Memory B cell (primary cell): Measurements from ENCODE around the gene MROH2A.
"Not testable (repeated sequence)": the region's sequence is repeated elsewhere in the genome, so short reads cannot be mapped to it uniquely, and the experiment has no call there.

Experiments
- ATAC-seq: fragments of 150-1000 bp; cut with Tn5 transposase; 2 replicates; pipeline ENCODE4 v1.10.0; 2021; ENCODE audit warnings: low read depth, mild to moderate bottlenecking, moderate library complexity
- DNase-seq, 2 donors: peaks; one replicate each; pipeline ENCODE4 v3.0.0; 2022; ENCODE audit warnings: low spot score in 2 of 2
- H3K27ac Mint-ChIP-seq: one replicate; pipeline ENCODE4 v1.8.0; 2022; ENCODE audit warnings: mild to moderate bottlenecking, moderate library complexity, mixed read lengths
- H3K27me3 Mint-ChIP-seq: one replicate; pipeline ENCODE4 v1.8.0; 2022; ENCODE audit warnings: mixed read lengths
- H3K36me3 Mint-ChIP-seq: one replicate; pipeline ENCODE4 v1.8.0; 2022; ENCODE audit warnings: mild to moderate bottlenecking, mixed read lengths
- H3K4me1 Mint-ChIP-seq: one replicate; pipeline ENCODE4 v1.8.0; 2022; ENCODE audit warnings: mixed read lengths
- H3K4me3 Mint-ChIP-seq: one replicate; pipeline ENCODE4 v1.8.0; 2022; ENCODE audit warnings: mild to moderate bottlenecking, moderate library complexity, mixed read lengths
- H3K9me3 Mint-ChIP-seq: one replicate; pipeline ENCODE4 v1.8.0; 2022; ENCODE audit warnings: mixed read lengths

Gene MROH2A, protein sequence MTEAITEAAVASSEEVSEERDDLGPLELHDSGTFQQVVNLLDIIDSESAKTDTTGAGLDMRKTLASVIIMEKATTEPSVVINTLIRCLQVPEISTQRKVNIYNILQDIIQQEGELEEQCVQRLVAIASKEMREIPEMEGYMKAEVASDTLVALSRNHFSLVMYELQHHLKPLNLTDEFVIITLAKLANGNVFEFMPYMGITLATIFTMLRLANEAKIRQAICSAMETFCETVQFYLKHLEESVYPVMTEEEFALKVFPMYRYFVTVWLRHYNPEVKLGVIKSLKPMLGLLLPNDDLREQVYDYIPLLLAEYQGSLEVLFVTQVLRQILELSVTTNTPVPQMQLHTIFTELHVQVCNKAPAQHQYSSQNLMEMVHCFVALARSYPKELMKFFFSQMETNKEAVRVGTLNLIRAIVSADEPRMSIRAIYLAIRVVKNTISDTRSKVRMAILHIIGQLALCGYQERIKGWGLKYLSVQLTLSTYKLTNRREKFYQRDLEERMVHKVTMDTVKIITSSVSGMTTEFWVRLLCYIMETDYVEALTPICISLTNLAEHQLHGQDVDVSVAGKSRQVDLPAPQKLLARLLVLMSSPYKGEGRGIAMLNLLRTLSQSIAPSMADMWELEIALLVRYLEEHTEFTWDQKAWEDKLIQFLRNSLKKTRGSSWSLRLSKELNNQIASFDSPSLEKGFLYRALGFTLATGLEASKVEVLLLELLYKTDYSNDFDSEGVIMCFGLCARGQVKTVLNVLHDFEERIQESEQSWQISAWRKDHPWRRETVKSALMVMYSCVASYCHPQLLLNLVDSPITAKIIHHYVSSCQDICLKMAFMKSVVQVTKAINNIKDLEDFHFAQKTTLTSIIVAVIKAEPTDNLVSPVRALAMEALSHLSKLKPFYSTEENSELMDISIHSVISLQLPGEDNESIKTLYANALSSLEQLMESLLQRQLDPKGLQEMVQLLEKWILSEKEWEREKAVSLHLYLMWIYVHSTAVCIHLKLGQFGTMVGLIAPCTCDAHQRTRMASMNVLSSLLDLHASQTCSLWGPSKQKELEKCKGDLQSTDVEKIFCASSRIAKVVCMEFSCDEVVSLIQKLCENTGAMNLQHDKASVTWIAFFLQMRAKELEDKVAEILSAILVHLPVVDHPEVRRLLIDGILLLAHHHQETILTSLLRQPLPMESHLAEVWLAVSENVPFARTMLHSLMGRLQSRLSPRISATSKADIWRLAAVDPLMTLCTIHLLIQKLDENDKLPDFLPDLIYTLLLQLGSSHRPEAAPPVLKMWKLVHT (N-terminal part only)

DNA sequence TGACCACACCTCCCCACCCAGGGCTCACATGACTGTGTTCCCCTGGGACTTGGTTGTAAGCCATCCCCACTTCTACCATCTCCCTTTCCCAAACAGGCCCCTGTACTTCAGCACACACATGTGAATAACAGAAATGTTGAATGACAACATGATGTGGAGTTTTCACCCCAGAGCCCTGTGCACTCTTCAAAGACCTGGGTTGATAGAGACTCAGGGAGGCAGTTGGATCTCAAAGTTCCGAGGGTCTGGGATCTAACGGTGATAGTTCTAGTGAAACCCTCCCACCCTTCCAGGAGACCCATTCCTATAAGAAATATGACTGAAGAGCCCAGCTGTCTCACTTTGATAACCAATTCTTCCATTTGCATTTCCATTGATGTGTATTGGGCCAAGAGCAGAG, at the start of gene MROH2A:
Gene MROH2A, plus strand, starts transcription at position 301 of the 400 bp plus-strand sequence. CDS start 1,029 bp downstream, outside the sequence.
- Mint-ChIP-seq H3K36me3 (no peaks in the 10 kb centered on the region), H3K4me1 (no peaks in the 10 kb centered on the region), H3K9me3 (peaks cover 11% of the 10 kb centered on the region), H3K4me3 (no peak within 1 kb of the TSS), H3K27ac (no peak within 1 kb of the TSS), H3K27me3 (peaks cover 18% of the 10 kb centered on the region)
- no peak for DNase-seq
- ATAC-seq: no peak

GRCh38 chr2:233728723-233729301, 49.3 kb upstream of the MROH2A start, which contains the start of gene UGT1A3:
UGT1A3 (plus strand) TSS chr2:233729042; CDS start chr2:233729127, 85 bp downstream.
- Mint-ChIP-seq H3K9me3 (no peaks in the 10 kb centered on the region), H3K27me3 (peaks cover 16% of the 10 kb centered on the region), H3K4me3 (no peak within 1 kb of the TSS), H3K36me3 (no peaks in the 10 kb centered on the region), H3K27ac (no peak within 1 kb of the TSS), H3K4me1 (no peaks in the 10 kb centered on the region)
- DNase-seq (no peak), ATAC-seq (no peak)

GRCh38 chr2:233736868-233737653, 41.1 kb upstream of the MROH2A start:
- H3K4me3 Mint-ChIP-seq, H3K9me3 Mint-ChIP-seq, DNase-seq, H3K4me1 Mint-ChIP-seq, ATAC-seq, H3K27ac Mint-ChIP-seq, H3K36me3 Mint-ChIP-seq: not testable (repeated sequence)
- peaks cover 28% of the 10 kb centered on the region for H3K27me3 Mint-ChIP-seq

DNA sequence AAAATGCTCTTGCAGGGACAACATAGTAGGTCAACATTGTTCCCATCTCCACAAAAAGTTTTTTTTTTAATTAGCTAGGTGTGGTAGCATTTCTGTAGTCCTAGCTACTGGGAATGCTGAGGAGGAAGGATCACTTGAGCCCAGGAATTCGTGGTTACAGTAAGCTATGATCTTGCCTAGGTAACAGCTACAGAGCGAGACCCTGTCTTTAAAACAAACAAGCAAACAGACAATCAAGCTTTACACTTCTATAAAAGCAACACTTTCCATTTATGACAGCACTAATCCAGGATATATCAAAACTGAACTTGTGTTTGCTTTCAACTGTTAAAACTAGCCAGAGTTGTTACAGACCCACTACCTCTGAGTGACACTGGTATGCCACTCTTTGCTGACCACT, 37.3 kb upstream of the MROH2A start:
- Mint-ChIP-seq H3K4me1 (no peaks in the 10 kb centered on the region), H3K27me3 (peaks cover 25% of the 10 kb centered on the region), H3K9me3 (no peaks in the 10 kb centered on the region), H3K27ac (no peak overlapping the region), H3K4me3 (no peak overlapping the region), H3K36me3 (no peaks in the 10 kb centered on the region)
- no peak for DNase-seq
- ATAC-seq: no peak

DNA sequence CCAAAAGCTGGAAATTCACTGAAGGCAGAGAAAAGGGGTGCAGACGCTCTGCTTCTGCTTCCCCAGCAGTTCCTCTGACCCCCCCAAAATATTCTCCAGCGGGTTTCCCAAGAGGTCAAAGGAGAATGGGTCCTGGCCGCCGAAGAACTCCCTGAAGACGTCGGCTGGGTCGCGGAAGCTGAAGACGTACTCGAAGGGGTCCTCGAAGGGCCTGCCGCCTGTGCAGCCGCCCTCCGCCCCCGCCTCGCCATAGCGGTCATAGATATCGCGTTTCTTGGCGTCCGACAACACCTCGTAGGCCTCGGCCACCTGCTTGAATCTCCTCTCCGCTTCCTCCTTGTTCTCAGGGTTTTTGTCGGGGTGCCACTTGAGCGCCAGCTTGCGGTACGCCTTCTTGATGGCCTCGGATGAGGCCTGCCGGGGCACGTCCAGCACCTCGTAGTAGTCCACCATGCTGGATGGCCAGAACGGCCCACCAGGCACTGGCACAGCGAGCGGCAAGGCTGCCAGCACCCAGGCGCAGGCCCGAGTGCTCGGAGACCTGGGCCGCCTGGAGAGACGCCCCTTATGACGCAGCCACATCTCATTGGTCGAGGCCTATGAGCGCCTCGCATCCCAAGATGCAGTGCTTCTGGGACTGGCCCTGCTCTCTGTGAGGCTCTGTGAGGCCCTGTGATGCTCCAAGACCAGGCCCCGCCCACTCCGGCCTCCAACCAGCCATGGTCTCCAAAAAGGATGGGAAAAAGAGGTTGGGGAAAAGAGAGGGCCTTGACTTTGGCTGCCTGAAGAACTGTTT, 34.5 kb upstream of the MROH2A start:
- Mint-ChIP-seq H3K4me1 (no peaks in the 10 kb centered on the region), H3K36me3 (no peaks in the 10 kb centered on the region), H3K4me3 (no peak overlapping the region), H3K9me3 (no peaks in the 10 kb centered on the region), H3K27me3 (peaks cover 28% of the 10 kb centered on the region), H3K27ac (no peak overlapping the region)
- ATAC-seq: no peak
- DNase-seq: no peak

DNA sequence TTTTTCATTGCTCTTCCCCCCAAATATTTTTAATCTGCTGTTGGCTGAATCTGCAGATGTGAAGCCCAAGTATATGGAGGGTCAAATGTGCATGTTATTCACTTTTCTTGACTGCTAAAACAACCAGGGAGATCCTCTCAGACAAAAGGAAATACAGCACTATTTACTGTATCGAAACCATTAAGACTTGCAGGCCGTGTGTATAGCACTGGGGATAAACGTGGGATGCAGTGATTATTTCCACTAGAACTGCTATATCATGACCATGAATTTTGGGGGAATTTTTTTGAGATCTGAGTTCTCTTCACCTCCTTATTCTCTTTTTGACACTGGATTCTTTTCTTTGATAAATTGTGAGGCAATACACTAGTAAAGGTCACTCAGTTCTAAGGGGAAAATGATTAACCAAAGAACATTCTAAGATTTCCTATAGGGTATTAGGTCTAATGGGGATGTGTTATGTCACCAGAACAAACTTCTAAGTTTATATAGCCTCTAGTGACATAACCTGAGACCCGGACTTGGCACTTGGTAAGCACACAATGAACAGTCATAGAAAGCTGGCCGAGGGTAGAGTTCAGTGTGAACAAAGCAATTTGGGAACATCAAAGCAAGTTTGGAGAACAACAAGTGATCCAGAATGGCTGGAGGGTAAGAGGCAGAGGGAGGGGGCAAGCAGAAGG, 32.9 kb upstream of the MROH2A start:
- Mint-ChIP-seq H3K4me1 (no peaks in the 10 kb centered on the region), H3K4me3 (no peak overlapping the region), H3K27me3 (peaks cover 26% of the 10 kb centered on the region), H3K36me3 (peaks cover 3% of the 10 kb centered on the region), H3K27ac (no peak overlapping the region), H3K9me3 (peaks cover 5% of the 10 kb centered on the region)
- ATAC-seq (no peak), DNase-seq (no peak)

GRCh38 chr2:233745838-233746237, 32.3 kb upstream of the MROH2A start:
- peaks cover 26% of the 10 kb centered on the region for H3K27me3 Mint-ChIP-seq
- DNase-seq, H3K4me1 Mint-ChIP-seq, H3K36me3 Mint-ChIP-seq, H3K4me3 Mint-ChIP-seq, H3K9me3 Mint-ChIP-seq, ATAC-seq, H3K27ac Mint-ChIP-seq: not testable (repeated sequence)

DNA sequence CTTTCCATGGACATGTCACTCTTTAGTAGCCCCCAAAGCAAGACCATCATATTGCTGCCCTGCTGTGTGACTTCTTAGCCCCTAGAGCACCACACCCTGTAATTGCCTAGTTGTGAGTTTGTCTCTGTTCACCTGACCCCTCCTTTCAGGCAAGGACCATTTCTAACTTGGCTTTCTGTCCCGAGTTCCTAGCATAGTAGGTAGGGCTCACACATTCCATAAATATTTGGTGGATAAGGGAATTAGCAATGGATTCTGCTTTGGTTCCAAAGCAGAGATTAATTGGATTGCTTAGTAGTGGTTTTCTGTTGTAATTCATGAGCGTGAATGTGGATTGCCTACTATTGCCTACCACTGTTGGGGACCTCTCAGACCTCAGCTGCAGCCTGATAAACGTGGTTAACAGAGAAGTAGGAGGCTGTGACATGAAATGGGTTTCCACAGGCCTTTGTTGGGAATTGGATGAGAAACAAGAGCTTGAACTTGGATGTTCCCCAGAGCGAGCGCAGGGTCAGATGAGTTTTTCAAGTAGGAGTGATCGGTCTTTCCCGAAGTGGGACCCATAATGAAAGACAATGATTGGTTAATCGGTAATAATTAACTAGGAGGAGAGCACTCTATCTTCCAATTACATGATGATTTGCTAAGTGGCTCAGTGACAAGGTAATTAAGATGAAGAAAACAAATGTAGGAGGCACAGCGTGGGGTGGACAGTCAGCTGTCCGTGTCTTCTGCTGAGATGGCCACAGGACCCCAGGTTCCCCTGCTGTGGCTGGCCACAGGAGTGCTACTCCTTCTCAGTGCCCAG, 31.5 kb upstream of the MROH2A start:
- H3K27ac Mint-ChIP-seq: no peak overlapping the region
- peaks cover 5% of the 10 kb centered on the region for H3K36me3 Mint-ChIP-seq
- H3K27me3 Mint-ChIP-seq: peaks cover 23% of the 10 kb centered on the region
- ATAC-seq (no peak), DNase-seq (no peak)
- no peaks in the 10 kb centered on the region for H3K4me1 Mint-ChIP-seq
- H3K4me3 Mint-ChIP-seq: no peak overlapping the region
- peaks cover 9% of the 10 kb centered on the region for H3K9me3 Mint-ChIP-seq

DNA sequence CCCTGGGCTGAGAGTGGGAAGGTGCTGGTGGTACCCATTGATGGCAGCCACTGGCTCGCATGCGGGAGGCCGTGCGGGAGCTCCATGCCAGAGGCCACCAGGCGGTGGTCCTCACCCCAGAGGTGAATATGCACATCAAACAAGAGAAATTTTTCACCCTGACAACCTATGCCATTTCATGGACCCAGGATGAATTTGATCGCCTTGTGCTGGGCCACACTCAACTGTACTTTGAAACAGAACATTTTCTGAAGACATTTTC, 30.9 kb upstream of the MROH2A start:
- Mint-ChIP-seq H3K4me3 (no peak overlapping the region), H3K36me3 (peaks cover 7% of the 10 kb centered on the region), H3K27me3 (peaks cover 23% of the 10 kb centered on the region), H3K4me1 (no peaks in the 10 kb centered on the region), H3K27ac (no peak overlapping the region), H3K9me3 (peaks cover 11% of the 10 kb centered on the region)
- DNase-seq: no peak
- no peak for ATAC-seq

DNA sequence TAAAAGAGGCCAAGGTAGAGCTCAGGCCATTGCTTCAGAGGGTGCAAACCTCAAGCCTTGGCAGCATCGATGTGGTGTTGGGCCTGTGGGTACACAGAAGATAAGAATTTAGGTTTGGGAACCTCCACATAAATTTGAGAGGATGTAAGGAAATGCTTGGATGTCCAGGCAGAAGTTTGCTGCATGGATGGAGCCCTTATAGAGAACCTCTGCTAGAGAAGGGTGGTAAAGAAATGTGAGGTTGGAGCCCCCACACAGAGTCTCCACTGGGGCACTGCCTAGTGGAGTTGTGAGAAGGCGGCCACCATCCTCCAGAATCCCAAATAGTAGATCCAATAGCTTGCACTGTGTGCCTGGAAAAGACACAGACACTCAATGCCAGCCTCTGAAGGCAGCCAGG, 27.4 kb upstream of the MROH2A start:
- not testable (repeated sequence) for ATAC-seq, DNase-seq, H3K4me3 Mint-ChIP-seq, H3K27ac Mint-ChIP-seq, H3K36me3 Mint-ChIP-seq, H3K4me1 Mint-ChIP-seq
- peaks cover 13% of the 10 kb centered on the region for H3K9me3 Mint-ChIP-seq
- peaks cover 22% of the 10 kb centered on the region for H3K27me3 Mint-ChIP-seq

GRCh38 chr2:233751212-233752009, 26.7 kb upstream of the MROH2A start:
- H3K27me3 Mint-ChIP-seq: peaks cover 22% of the 10 kb centered on the region
- not testable (repeated sequence) for H3K27ac Mint-ChIP-seq, H3K4me1 Mint-ChIP-seq, DNase-seq, H3K4me3 Mint-ChIP-seq, H3K36me3 Mint-ChIP-seq, ATAC-seq
- H3K9me3 Mint-ChIP-seq: peaks cover 13% of the 10 kb centered on the region
